SK-N-SH (cell line): ENCODE data around the gene LNPK. TPM values are rescaled to one million over a fixed set of nuclear protein-coding genes. Genes with fewer than 3 reads are reported as not detected.

ENCODE experiments used
- CTCF ChIA-PET: fragments of 300-600, 350-600 bp; formaldehyde crosslinking; extraction: SDS; loops from one replicate; lab custom pipeline; 2021; lab: Yijun Ruan, JAX
- POLR2A ChIA-PET: fragments of 350-600 bp; sonication (Branson Sonifier 250); formaldehyde crosslinking; extraction: SDS; loops from one replicate; lab custom pipeline; 2020; ENCODE audit warnings: antibody characterized with exemption, inconsistent platforms; lab: Yijun Ruan, JAX
- DNase-seq: peaks from one replicate; pipeline ENCODE4 v3.0.0; 2012
- H2AFZ ChIP-seq: fragments of 200-600 bp; sonication (generic); 2 replicates; pipeline ENCODE4 v1.8.1; 2016; ENCODE audit warnings: antibody characterized with exemption, mild to moderate bottlenecking, low read depth
- H3F3A ChIP-seq: fragments of 200-600 bp; sonication (generic); replicated peaks from 2 replicates; pipeline ENCODE3; 2016; ENCODE audit warnings: antibody characterized with exemption, mild to moderate bottlenecking; ENCODE audit not compliant: insufficient read depth
- H3K27ac ChIP-seq, 2 experiments: fragments of 200-500 bp in 1 of 2; fragments of 200-600 bp in 1 of 2; sonication (Bioruptor generic) in 1 of 2; sonication (generic), shearing (Covaris generic) in 1 of 2; 2 replicates each; pipeline versions ENCODE4 v1.5.1 to v1.6.1; 2014 to 2016; ENCODE audit warnings: low read depth in 2 of 2, inconsistent platforms in 1 of 2, low read length in 1 of 2, mild to moderate bottlenecking in 1 of 2, mixed read lengths in 1 of 2
- H3K27me3 ChIP-seq: fragments of 200-600 bp; sonication (generic), shearing (Covaris generic); 2 replicates; pipeline ENCODE4 v1.6.1; 2016; ENCODE audit warnings: mixed run types; ENCODE audit not compliant: insufficient read depth
- H3K36me3 ChIP-seq, 2 experiments: fragments of 200-500 bp in 1 of 2; fragments of 200-600 bp in 1 of 2; sonication (Bioruptor generic) in 1 of 2; sonication (generic) in 1 of 2; replicated peaks in 1 of 2; 2 replicates each; pipeline versions ENCODE3 to v1.5.1; 2014 to 2016; ENCODE audit warnings: low read length in 1 of 2, mild to moderate bottlenecking in 1 of 2; ENCODE audit not compliant: insufficient read depth in 2 of 2, control insufficient read depth in 1 of 2
- H3K4me1 ChIP-seq, 2 experiments: fragments of 200-500 bp in 1 of 2; fragments of 200-600 bp in 1 of 2; sonication (Bioruptor generic) in 1 of 2; sonication (generic), shearing (Covaris generic) in 1 of 2; 2 replicates each; pipeline versions ENCODE4 v1.5.1 to v1.6.1; 2014 to 2016; ENCODE audit warnings: low read depth in 1 of 2, low read length in 1 of 2, mixed run types in 1 of 2; ENCODE audit not compliant: insufficient read depth in 2 of 2, control insufficient read depth in 1 of 2
- H3K4me2 ChIP-seq: fragments of 200-600 bp; sonication (generic), shearing (Covaris generic); 2 replicates; pipeline ENCODE4 v1.6.1; 2017; ENCODE audit warnings: mixed run types
- H3K4me3 ChIP-seq, 2 experiments: fragments of 200-500 bp in 1 of 2; fragments of 200-600 bp in 1 of 2; sonication (Bioruptor generic) in 1 of 2; sonication (generic), shearing (Covaris generic) in 1 of 2; 2 replicates each; pipeline versions ENCODE4 v1.5.1 to v1.8.1; 2014 to 2016; ENCODE audit warnings: low read depth in 2 of 2, inconsistent platforms in 1 of 2, low read length in 1 of 2, mild to moderate bottlenecking in 1 of 2, mixed read lengths in 1 of 2, moderate library complexity in 1 of 2
- H3K79me2 ChIP-seq: fragments of 200-600 bp; sonication (generic); 2 replicates; pipeline ENCODE4 v1.8.1; 2017; ENCODE audit warnings: mild to moderate bottlenecking; ENCODE audit not compliant: insufficient read depth
- H3K9ac ChIP-seq: fragments of 200-600 bp; sonication (generic); 2 replicates; pipeline ENCODE4 v1.6.1; 2017; ENCODE audit warnings: mixed run types
- H3K9me2 ChIP-seq: fragments of 200-600 bp; sonication (generic); 2 replicates; pipeline ENCODE4 v1.6.1; 2017; ENCODE audit warnings: mixed run types
- H3K9me3 ChIP-seq: fragments of 200-600 bp; sonication (generic); 2 replicates; pipeline ENCODE4 v1.6.1; 2017; ENCODE audit warnings: mixed run types, mild to moderate bottlenecking, moderate library complexity
- H4K20me1 ChIP-seq: fragments of 200-600 bp; sonication (generic); 2 replicates; pipeline ENCODE4 v1.6.1; 2017; ENCODE audit warnings: mild to moderate bottlenecking, mixed run types; ENCODE audit not compliant: insufficient read depth
- EP300 ChIP-seq, 2 experiments: IDR thresholded peaks; 2 replicates each; pipeline versions ENCODE4 v1.4.0 to v1.6.1; 2012; ENCODE audit warnings: borderline replicate concordance in 1 of 2, low read depth in 1 of 2, low read length in 1 of 2
- EZH2phosphoT487 ChIP-seq: fragments of 200-600 bp; sonication (generic); IDR thresholded peaks from 2 replicates; pipeline ENCODE4 v1.6.1; 2017; ENCODE audit warnings: low read depth, mixed run types, mild to moderate bottlenecking, antibody characterized with exemption, moderate library complexity, borderline replicate concordance
- FOXM1 ChIP-seq: IDR thresholded peaks from 2 replicates; pipeline ENCODE4 v1.4.0; 2012; ENCODE audit warnings: low read depth, mild to moderate bottlenecking
- GABPA ChIP-seq: IDR thresholded peaks from 2 replicates; pipeline ENCODE4 v1.4.0; 2012; ENCODE audit warnings: low read depth, mild to moderate bottlenecking
- JUND ChIP-seq: IDR thresholded peaks from 2 replicates; pipeline ENCODE4 v1.4.0; 2012
- RCOR1 ChIP-seq: fragments of 150-350 bp; IDR thresholded peaks from 2 replicates; pipeline ENCODE4 v1.6.1; 2017; ENCODE audit warnings: antibody characterized with exemption, low read length
- REST ChIP-seq: IDR thresholded peaks from 2 replicates; pipeline ENCODE4 v1.6.1; 2012; ENCODE audit warnings: mild to moderate bottlenecking, low read depth, low read length, moderate library complexity
- TEAD4 ChIP-seq: IDR thresholded peaks from 2 replicates; pipeline ENCODE4 v1.4.0; 2012; ENCODE audit warnings: mild to moderate bottlenecking, borderline replicate concordance; ENCODE audit not compliant: insufficient read depth
- USF1 ChIP-seq: IDR thresholded peaks from 2 replicates; pipeline ENCODE4 v1.4.0; 2012; ENCODE audit warnings: low read depth, borderline replicate concordance
- YY1 ChIP-seq: IDR thresholded peaks from 2 replicates; pipeline ENCODE4 v1.4.0; 2012; ENCODE audit warnings: low read depth, mild to moderate bottlenecking
- WGBS: methylation state at CpG from one replicate; pipeline ENCODE4 v1.1.6; 2017; ENCODE audit warnings: low lambda C conversion rate; 5-methylcytosine and 5-hydroxymethylcytosine counted together
- polyA plus RNA-seq, 3 experiments: library from polyadenylated mRNA; depleted of rRNA; stranded (reverse); fragments of >200 nt; gene quantifications; 2 replicates each; pipeline ENCODE4 v1.2.3, GENCODE V29; 2012

The LNPK gene
- polyA plus RNA-seq, 1 of the 3 experiments (the other 2 are of a cell fraction), result 5.0 TPM

GRCh38 chr2:176001281-176001915 lies 669 bp downstream of the LNPK start (continued):
- TF ChIP-seq EZH2phosphoT487 (no peak), RCOR1 (no peak), GABPA (no peak), USF1 (no peak), YY1 (no peak), TEAD4 (no peak), EP300 (IDR thresholded peaks at IDR 0.05; ENCODE audit: borderline replicate concordance in 1 of 2, low read depth in 1 of 2, low read length in 1 of 2) (no peak), JUND (no peak)
- TF ChIP-seq, all 33 proteins: peak for 3

- TF ChIP-seq FOXM1 (no peak), REST (no peak), RCOR1 (no peak)
- Histone ChIP-seq H3K27me3 (no peaks in the 10 kb centered on the region), H3K4me2 (no peak overlapping the region), H3K4me1 (peaks cover 4 to 8% of the 10 kb centered on the region in 2 experiments; a peak in 3 of 4 replicates), H3K9me3 (no peaks in the 10 kb centered on the region), H3K9me2 (no peaks in the 10 kb centered on the region), H3K36me3 (no peaks in the 10 kb centered on the region), H3K9ac (no peak overlapping the region), H4K20me1 (no peaks in the 10 kb centered on the region), H3K4me3 (no peak overlapping the region), H3F3A (no peaks in the 10 kb centered on the region), H3K27ac (no peak overlapping the region), H2AFZ (no peak overlapping the region), H3K79me2 (peaks cover 57% of the 10 kb centered on the region)
- 98% methylated on average over 2 of the region's 2 CpGs for WGBS
- no peak for DNase-seq
- ChIA-PET POLR2A (no interaction called here), CTCF (interaction anchor here (1.0 to 3.2 kb wide), 2 partner anchors 91 to 310 kb away, joined by 3 to 32 read pairs; no protein-coding TSS in a partner anchor)
Measured at GRCh38 chr2:175999283-175999819, 2.7 kb downstream of the LNPK start.
